HL-60 (cell line): ENCODE data around the gene HSPA6.

Source experiments
- DNase-seq, 2 experiments: peaks; one replicate each; pipeline ENCODE4 v3.0.0-alpha.2; 2010 to 2020; ENCODE audit warnings: low read depth in 1 of 2, low spot score in 1 of 2
- H3K27ac ChIP-seq: fragments of 250-450 bp; sonication (Bioruptor Pico); replicated peaks from 2 replicates; pipeline ENCODE4 v1.5.1; 2020; ENCODE audit warnings: mild to moderate bottlenecking, moderate library complexity
- H3K27me3 ChIP-seq: fragments of 250-450 bp; sonication (Bioruptor Pico); 2 replicates; pipeline ENCODE4 v1.5.1; 2021; ENCODE audit warnings: mild to moderate bottlenecking, moderate library complexity; ENCODE audit not compliant: insufficient read depth, poor library complexity, severe bottlenecking
- H3K4me3 ChIP-seq: replicated peaks from 2 replicates; pipeline ENCODE4 v1.5.1; 2011; ENCODE audit warnings: mild to moderate bottlenecking, control low read depth, low read length; ENCODE audit not compliant: insufficient read depth
- GABPA ChIP-seq: IDR thresholded peaks from 2 replicates; pipeline ENCODE4 v1.6.1; 2012; ENCODE audit warnings: low read depth
- POLR2AphosphoS5 ChIP-seq: IDR thresholded peaks from 2 replicates; pipeline ENCODE4 v1.6.1; 2012; ENCODE audit warnings: low read depth
- SPI1 ChIP-seq: IDR thresholded peaks from 2 replicates; pipeline ENCODE4 v1.6.1; 2012; ENCODE audit warnings: low read depth, mild to moderate bottlenecking, borderline replicate concordance
- TF ChIP-seq, protein P1 (sequence below): IDR thresholded peaks from one replicate; pipeline ENCODE4 v1.5.1; 2011; ENCODE audit warnings: low read length, control low read depth, inconsistent platforms; ENCODE audit not compliant: insufficient read depth
- TF ChIP-seq, protein P2 (sequence below): IDR thresholded peaks from 2 replicates; pipeline ENCODE4 v1.6.1; 2012; ENCODE audit warnings: low read depth; ENCODE audit not compliant: insufficient replicate concordance

Gene HSPA6

DNA sequence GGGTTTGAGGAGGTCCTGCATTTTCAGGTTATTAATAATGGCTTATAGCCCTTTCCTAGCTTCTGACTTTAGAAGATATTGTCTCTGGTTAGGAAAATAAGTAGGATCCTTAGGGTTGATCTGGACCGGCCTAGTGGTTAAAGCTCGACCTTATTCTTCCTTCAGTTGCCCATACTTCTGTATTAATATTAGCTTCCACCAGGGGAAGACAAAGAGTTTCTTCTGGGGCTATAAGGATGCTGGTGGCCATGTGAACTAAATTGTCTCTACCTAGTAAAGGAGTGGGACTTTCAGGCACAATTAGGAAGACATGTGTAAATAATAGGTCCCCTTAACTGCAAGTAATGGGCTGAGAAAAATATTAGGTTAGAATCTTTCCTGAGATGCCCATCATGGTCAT, 39.7 kb upstream of the HSPA6 start:
- no peaks in the 10 kb centered on the region for H3K27me3 ChIP-seq
- no peak for TF ChIP-seq SPI1
- TF ChIP-seq, protein P1, sequence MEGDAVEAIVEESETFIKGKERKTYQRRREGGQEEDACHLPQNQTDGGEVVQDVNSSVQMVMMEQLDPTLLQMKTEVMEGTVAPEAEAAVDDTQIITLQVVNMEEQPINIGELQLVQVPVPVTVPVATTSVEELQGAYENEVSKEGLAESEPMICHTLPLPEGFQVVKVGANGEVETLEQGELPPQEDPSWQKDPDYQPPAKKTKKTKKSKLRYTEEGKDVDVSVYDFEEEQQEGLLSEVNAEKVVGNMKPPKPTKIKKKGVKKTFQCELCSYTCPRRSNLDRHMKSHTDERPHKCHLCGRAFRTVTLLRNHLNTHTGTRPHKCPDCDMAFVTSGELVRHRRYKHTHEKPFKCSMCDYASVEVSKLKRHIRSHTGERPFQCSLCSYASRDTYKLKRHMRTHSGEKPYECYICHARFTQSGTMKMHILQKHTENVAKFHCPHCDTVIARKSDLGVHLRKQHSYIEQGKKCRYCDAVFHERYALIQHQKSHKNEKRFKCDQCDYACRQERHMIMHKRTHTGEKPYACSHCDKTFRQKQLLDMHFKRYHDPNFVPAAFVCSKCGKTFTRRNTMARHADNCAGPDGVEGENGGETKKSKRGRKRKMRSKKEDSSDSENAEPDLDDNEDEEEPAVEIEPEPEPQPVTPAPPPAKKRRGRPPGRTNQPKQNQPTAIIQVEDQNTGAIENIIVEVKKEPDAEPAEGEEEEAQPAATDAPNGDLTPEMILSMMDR = peak; percentile 71
- TF ChIP-seq POLR2AphosphoS5 = no peak
- peak in 1 of 2 experiments; percentile 25 for DNase-seq
- no peak overlapping the region for H3K27ac ChIP-seq
- H3K4me3 ChIP-seq = no peak overlapping the region

DNA sequence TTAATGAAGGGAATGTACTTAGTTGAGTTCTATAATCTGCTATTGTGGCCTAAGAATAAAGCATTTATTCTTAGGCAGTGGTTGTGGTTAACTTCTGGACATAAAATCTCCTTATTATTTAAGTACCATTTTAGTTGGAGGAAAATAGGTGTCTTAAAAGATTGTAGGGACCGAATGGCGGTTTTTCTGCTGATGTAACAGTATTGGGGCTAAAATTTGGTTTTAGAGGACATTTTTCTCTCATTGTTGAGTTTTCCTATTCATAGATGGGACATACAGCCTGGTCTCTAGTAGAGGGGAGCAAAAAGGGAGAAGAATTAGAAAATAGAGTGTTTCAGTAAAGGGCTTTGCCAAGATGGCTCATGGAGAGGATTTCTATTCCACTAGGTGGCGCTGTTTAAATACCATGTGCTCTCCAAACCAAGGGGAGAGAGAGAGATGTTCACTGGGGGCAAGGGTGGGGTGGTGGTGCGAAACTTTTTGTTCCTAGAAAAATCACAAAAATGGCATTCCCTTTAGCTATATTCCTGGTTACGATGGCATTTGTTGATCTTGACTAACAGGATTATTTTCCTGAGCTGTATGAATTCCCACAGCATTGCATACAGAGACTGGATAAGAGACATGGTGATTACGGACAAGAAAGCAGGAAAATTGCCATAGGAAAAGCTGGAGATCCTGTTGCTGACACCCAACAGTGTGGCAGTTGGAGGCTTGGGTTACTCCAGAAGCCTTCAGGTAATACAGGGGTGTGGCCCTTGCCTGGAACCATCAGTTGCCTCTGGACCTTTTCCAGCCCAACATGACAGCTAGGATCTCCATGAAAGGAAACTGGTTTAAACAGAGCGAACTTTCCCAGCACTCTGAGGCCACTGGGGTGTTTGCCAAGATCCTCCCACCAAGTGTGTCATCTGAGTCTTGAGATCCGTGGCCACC, 37.3 kb upstream of the HSPA6 start:
- Histone ChIP-seq H3K27me3 (no peaks in the 10 kb centered on the region), H3K27ac (no peak overlapping the region), H3K4me3 (no peak overlapping the region)
- DNase-seq = peak; percentile 68 to 70
- TF ChIP-seq, protein P1 = peak; percentile 54
- no peak for TF ChIP-seq POLR2AphosphoS5

DNA sequence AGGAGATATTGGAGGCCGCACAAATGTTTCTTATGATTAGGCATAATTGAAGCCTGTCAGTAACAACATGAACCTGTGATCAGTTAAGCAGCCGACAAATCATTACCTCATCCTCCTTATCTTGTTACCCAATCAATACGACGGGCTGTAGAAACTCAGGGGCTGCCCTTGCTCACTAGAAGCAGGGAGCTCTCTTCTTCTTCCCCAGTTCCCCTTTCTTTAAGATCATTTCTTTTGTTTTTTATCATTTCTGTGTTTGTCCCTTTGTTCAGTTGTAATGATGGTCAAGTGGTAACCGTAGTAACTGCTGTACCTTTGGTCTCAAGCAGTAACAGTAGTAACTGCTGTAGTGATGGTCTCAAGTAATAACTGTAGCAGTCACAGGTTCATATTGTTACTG, 32.9 kb upstream of the HSPA6 start:
- H3K27ac ChIP-seq = peak overlapping the region; percentile 54
- peak; percentile 81 to 87 for DNase-seq
- H3K27me3 ChIP-seq = no peaks in the 10 kb centered on the region
- TF ChIP-seq SPI1 = peak; percentile 91
- TF ChIP-seq GABPA = no peak
- no peak overlapping the region for H3K4me3 ChIP-seq

DNA sequence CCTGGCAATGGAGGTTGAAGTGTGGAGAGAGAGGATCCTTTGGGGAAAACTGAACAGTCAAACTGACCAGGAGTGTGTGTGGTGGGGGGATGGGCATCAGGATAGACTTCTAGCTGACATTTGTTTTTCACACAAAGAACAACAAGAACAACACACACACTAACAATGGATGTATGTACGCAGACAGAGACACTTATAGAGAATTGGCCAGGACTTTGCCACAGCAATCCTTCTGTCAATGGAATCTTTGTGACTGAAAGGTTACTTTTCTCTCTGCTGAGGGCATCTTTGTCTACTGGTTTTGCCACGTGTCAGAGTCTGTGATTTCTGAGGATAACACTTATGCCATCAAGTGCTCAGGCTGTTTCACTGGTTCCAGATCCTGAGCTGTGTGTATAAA, 31.5 kb upstream of the HSPA6 start:
- no peak for DNase-seq
- Histone ChIP-seq H3K4me3 (no peak overlapping the region), H3K27me3 (no peaks in the 10 kb centered on the region), H3K27ac (no peak overlapping the region)
- TF ChIP-seq, protein P1 = no peak
- TF ChIP-seq SPI1 (no peak), POLR2AphosphoS5 (no peak), GABPA (no peak)
- TF ChIP-seq, protein P2, sequence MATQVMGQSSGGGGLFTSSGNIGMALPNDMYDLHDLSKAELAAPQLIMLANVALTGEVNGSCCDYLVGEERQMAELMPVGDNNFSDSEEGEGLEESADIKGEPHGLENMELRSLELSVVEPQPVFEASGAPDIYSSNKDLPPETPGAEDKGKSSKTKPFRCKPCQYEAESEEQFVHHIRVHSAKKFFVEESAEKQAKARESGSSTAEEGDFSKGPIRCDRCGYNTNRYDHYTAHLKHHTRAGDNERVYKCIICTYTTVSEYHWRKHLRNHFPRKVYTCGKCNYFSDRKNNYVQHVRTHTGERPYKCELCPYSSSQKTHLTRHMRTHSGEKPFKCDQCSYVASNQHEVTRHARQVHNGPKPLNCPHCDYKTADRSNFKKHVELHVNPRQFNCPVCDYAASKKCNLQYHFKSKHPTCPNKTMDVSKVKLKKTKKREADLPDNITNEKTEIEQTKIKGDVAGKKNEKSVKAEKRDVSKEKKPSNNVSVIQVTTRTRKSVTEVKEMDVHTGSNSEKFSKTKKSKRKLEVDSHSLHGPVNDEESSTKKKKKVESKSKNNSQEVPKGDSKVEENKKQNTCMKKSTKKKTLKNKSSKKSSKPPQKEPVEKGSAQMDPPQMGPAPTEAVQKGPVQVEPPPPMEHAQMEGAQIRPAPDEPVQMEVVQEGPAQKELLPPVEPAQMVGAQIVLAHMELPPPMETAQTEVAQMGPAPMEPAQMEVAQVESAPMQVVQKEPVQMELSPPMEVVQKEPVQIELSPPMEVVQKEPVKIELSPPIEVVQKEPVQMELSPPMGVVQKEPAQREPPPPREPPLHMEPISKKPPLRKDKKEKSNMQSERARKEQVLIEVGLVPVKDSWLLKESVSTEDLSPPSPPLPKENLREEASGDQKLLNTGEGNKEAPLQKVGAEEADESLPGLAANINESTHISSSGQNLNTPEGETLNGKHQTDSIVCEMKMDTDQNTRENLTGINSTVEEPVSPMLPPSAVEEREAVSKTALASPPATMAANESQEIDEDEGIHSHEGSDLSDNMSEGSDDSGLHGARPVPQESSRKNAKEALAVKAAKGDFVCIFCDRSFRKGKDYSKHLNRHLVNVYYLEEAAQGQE = no peak

DNA sequence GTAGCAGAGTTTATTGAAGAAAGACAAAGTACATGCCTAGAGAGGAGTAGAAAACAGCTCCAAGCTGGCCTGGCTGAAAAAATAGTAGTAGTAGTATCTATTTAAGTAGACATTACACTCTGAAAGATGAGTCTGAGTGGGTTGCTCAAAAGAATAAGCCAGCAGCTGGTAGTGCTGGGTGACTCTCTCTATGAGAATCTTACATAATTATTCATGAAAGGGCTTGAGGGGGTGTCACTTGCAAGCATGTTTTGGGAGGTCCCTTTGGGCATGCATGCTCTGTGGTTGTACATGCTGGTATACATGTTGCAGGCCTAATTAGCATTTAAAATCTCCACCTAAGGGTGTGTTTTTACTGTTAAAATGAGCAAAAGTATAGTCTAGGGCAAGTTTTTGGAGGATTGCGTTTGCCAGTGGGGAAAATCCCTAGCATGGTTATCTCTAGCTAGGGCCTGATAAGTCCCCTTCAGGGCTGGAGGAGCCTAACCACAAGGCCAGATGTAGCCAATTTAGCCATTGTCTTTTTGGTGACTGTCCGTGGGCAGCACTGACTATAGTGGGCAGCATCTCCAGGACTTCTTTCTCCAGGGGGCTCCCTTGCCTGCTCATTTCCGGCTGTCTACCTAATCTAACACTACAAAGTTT, 30.1 kb upstream of the HSPA6 start:
- TF ChIP-seq GABPA = no peak
- no peak for TF ChIP-seq SPI1
- TF ChIP-seq, protein P2 = no peak
- TF ChIP-seq, protein P1 = no peak
- no peak for TF ChIP-seq POLR2AphosphoS5
- no peak overlapping the region for H3K27ac ChIP-seq
- DNase-seq = no peak
- no peaks in the 10 kb centered on the region for H3K27me3 ChIP-seq
- no peak overlapping the region for H3K4me3 ChIP-seq
